ENCODE measurements around the gene PARPBP. TPM values are rescaled to one million over a fixed set of nuclear protein-coding genes. Genes with fewer than 3 reads are reported as not detected.

PARPBP gene
- polyA plus RNA-seq, 3 donors: 0.68 to 1.8 (median 1.6) TPM

GRCh38 chr12:102107970-102108369, 12.0 kb upstream of the PARPBP start:
- H3K27ac Mint-ChIP-seq: no peak overlapping the region
- peaks cover 7 to 22% (median 14%) of the 10 kb centered on the region in 7 donors for H3K9me3 Mint-ChIP-seq
- Histone ChIP-seq H3K4me1 (ENCODE audit: control insufficient read depth in 1 of 2, insufficient read depth in 2 of 2, low read length in 2 of 2) (no peaks in the 10 kb centered on the region), H3K27me3 (ENCODE audit: control insufficient read depth in 2 of 2, insufficient read depth in 2 of 2, low read length in 2 of 2) (no peaks in the 10 kb centered on the region), H3K9ac (ENCODE audit: insufficient read depth, low read length, poor library complexity, severe bottlenecking) (no peak overlapping the region), H4K20me1 (ENCODE audit: insufficient read depth, low read length) (no peaks in the 10 kb centered on the region), H2AFZ (ENCODE audit: insufficient read depth, low read depth, low read length, poor library complexity, severe bottlenecking) (no peak overlapping the region), H3K79me2 (ENCODE audit: insufficient read depth, low read length) (no peaks in the 10 kb centered on the region), H3K4me2 (replicated peaks; ENCODE audit: extremely low read depth, low read length, poor library complexity, severe bottlenecking) (no peak overlapping the region), H3K4me3 (replicated peaks in 1 of 3; ENCODE audit: low read depth in 2 of 3, low read length in 3 of 3) (no peak overlapping the region), H3K27ac (ENCODE audit: low read depth in 1 of 2, low read length in 2 of 2) (no peak overlapping the region), H3K36me3 (replicated peaks in 1 of 2; ENCODE audit: control insufficient read depth in 1 of 2, insufficient read depth in 2 of 2, low read length in 2 of 2) (peaks cover 80 to 93% of the 10 kb centered on the region in 2 donors), H3K9me3 (replicated peaks in 1 of 2; ENCODE audit: control insufficient read depth in 1 of 2, insufficient read depth in 1 of 2, low read length in 2 of 2) (peaks cover 16% of the 10 kb centered on the region in 2 donors)
- no peak overlapping the region for H3K4me3 Mint-ChIP-seq
- intact Hi-C loops (cut with micrococcal nuclease): no loop called here
- no CpG with 5 or more reads among the region's 1 CpG for WGBS (ENCODE audit: insufficient coverage)
- peaks cover 80 to 84% of the 10 kb centered on the region in 2 donors for H3K36me3 Mint-ChIP-seq
- H3K4me1 Mint-ChIP-seq: no peaks in the 10 kb centered on the region
- TF ChIP-seq CTCF (IDR thresholded peaks at IDR 0.05): no peak
- H3K27me3 Mint-ChIP-seq (ENCODE audit: low read depth in 3 of 3): peaks cover 0 to 1% (median 0%) of the 10 kb centered on the region in 3 donors
- no peak for DNase-seq

- no peak for TF ChIP-seq CTCF (IDR thresholded peaks at IDR 0.05)
- H3K27ac ChIP-seq (ENCODE audit: low read depth in 1 of 2, low read length in 2 of 2): no peak overlapping the region
- peaks cover 64 to 67% of the 10 kb centered on the region in 2 donors for H3K36me3 Mint-ChIP-seq
- no peak overlapping the region for H3K4me3 Mint-ChIP-seq
- DNase-seq: no peak
- intact Hi-C loops (cut with micrococcal nuclease): no loop called here
- no peaks in the 10 kb centered on the region for H3K79me2 ChIP-seq (ENCODE audit: insufficient read depth, low read length)
- H3K9me3 Mint-ChIP-seq: peaks cover 4 to 16% (median 11%) of the 10 kb centered on the region in 7 donors
- H3K9ac ChIP-seq (ENCODE audit: insufficient read depth, low read length, poor library complexity, severe bottlenecking): no peak overlapping the region
- peaks cover 0 to 1% (median 0%) of the 10 kb centered on the region in 3 donors for H3K27me3 Mint-ChIP-seq (ENCODE audit: low read depth in 3 of 3)
- H3K27me3 ChIP-seq (ENCODE audit: control insufficient read depth in 2 of 2, insufficient read depth in 2 of 2, low read length in 2 of 2): no peaks in the 10 kb centered on the region
- peaks cover 12 to 16% of the 10 kb centered on the region in 2 donors for H3K9me3 ChIP-seq (replicated peaks in 1 of 2; ENCODE audit: control insufficient read depth in 1 of 2, insufficient read depth in 1 of 2, low read length in 2 of 2)
- peaks cover 61 to 86% of the 10 kb centered on the region in 2 donors for H3K36me3 ChIP-seq (replicated peaks in 1 of 2; ENCODE audit: control insufficient read depth in 1 of 2, insufficient read depth in 2 of 2, low read length in 2 of 2)
- H3K27ac Mint-ChIP-seq: no peak overlapping the region
- no peak overlapping the region for H3K4me3 ChIP-seq (replicated peaks in 1 of 3; ENCODE audit: low read depth in 2 of 3, low read length in 3 of 3)
- no peak overlapping the region for H3K4me2 ChIP-seq (replicated peaks; ENCODE audit: extremely low read depth, low read length, poor library complexity, severe bottlenecking)
- H4K20me1 ChIP-seq (ENCODE audit: insufficient read depth, low read length): no peaks in the 10 kb centered on the region
- no peak overlapping the region for H2AFZ ChIP-seq (ENCODE audit: insufficient read depth, low read depth, low read length, poor library complexity, severe bottlenecking)
- no peaks in the 10 kb centered on the region for H3K4me1 Mint-ChIP-seq
- no peaks in the 10 kb centered on the region for H3K4me1 ChIP-seq (ENCODE audit: control insufficient read depth in 1 of 2, insufficient read depth in 2 of 2, low read length in 2 of 2)
These were observed 9.2 kb upstream of the PARPBP start for GRCh38 chr12:102110782-102111181.
